ENCODE data around the gene BTBD9.

Gene BTBD9

GRCh38 chr6:38119516-38119915 is 520.2 kb downstream of the BTBD9 start:
- TF ChIP-seq CTCF (IDR thresholded peaks at IDR 0.05; ENCODE audit: low read depth, low read length, missing control alignments) = no peak
- no peak for DNase-seq (ENCODE audit: extremely low read depth, low read depth)
- H3K4me3 ChIP-seq (replicated peaks; ENCODE audit: low read depth, low read length) = no peak overlapping the region

GRCh38 chr6:38118791-38119365 is 520.9 kb downstream of the BTBD9 start:
- H3K4me3 ChIP-seq (replicated peaks; ENCODE audit: low read depth, low read length) = no peak overlapping the region
- TF ChIP-seq CTCF (IDR thresholded peaks at IDR 0.05; ENCODE audit: low read depth, low read length, missing control alignments) = no peak
- no peak for DNase-seq (ENCODE audit: extremely low read depth, low read depth)

Data from HFF-Myc (cell line).